Sigmoid colon (tissue), 4 donors: ENCODE results near the gene PRDM1.

ENCODE experiments used
- CTCF ChIP-seq, 4 experiments: fragments of 450-650 bp in 3 of 4; fragments of 200-600 bp in 1 of 4; IDR thresholded peaks; one replicate each; pipeline ENCODE4 v1.5.1; 2016 to 2019; ENCODE audit warnings: antibody characterized with exemption in 4 of 4, mild to moderate bottlenecking in 3 of 4, moderate library complexity in 2 of 4
- EP300 ChIP-seq, 4 donors: sonication (generic); formaldehyde crosslinking; IDR thresholded peaks; one replicate each; pipeline ENCODE4 v1.6.1; 2017; ENCODE audit warnings: antibody characterized with exemption in 4 of 4
- POLR2A ChIP-seq, 2 donors: fragments of 450-650 bp; IDR thresholded peaks; one replicate each; pipeline ENCODE4 v1.6.1; 2016; ENCODE audit warnings: antibody characterized with exemption in 2 of 2, mild to moderate bottlenecking in 2 of 2, moderate library complexity in 2 of 2

DNA sequence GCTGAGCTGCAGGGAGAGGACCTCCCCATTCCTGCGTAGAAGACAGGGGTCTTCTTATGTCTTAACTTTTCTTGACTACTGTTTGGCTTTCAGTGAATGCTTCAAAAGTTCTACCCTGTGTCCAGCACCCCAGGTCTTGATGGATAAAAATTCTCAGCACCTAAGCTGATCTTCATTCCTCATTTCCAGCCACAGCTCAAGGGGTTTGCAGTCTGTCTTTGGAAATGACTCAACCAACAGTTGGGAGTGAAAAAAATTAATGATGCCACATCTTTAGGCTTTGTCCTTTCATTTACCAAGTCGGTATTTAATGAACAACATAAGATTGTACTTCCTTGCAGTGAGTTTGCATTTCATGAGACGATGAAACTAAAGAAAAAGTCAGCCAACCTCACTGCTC lies 40.3 kb downstream of the PRDM1 start:
- no peak for TF ChIP-seq POLR2A (IDR thresholded peaks at IDR 0.05)
- TF ChIP-seq CTCF (IDR thresholded peaks at IDR 0.05): no peak
- TF ChIP-seq EP300 (IDR thresholded peaks at IDR 0.05): no peak
